Activated naive CD8-positive, alpha-beta T cell (primary cell): Measurements from ENCODE around the gene WSCD2.
"Not testable (repeated sequence)": the region's sequence is repeated elsewhere in the genome, so short reads cannot be mapped to it uniquely, and the experiment has no call there.

Experiments
- H3K27ac Mint-ChIP-seq: one replicate; pipeline ENCODE4 v1.8.0; 2021; ENCODE audit warnings: mixed read lengths
- H3K27me3 Mint-ChIP-seq: one replicate; pipeline ENCODE4 v1.8.0; 2021; ENCODE audit warnings: mixed read lengths
- H3K36me3 Mint-ChIP-seq: one replicate; pipeline ENCODE4 v1.8.0; 2021; ENCODE audit warnings: mixed read lengths
- H3K4me1 Mint-ChIP-seq: one replicate; pipeline ENCODE4 v1.8.0; 2021; ENCODE audit warnings: low read depth, mixed read lengths
- H3K4me3 Mint-ChIP-seq: one replicate; pipeline ENCODE4 v1.8.0; 2021; ENCODE audit warnings: mild to moderate bottlenecking, mixed read lengths
- H3K9me3 Mint-ChIP-seq: one replicate; pipeline ENCODE4 v1.8.0; 2021; ENCODE audit warnings: low read depth, mixed read lengths

WSCD2 gene

GRCh38 chr12:108199106-108199505 is 70.0 kb downstream of the WSCD2 start:
- Mint-ChIP-seq H3K36me3 (no peaks in the 10 kb centered on the region), H3K4me1 (no peaks in the 10 kb centered on the region), H3K27me3 (peaks cover 12% of the 10 kb centered on the region), H3K27ac (no peak overlapping the region), H3K4me3 (no peak overlapping the region), H3K9me3 (no peaks in the 10 kb centered on the region)

DNA sequence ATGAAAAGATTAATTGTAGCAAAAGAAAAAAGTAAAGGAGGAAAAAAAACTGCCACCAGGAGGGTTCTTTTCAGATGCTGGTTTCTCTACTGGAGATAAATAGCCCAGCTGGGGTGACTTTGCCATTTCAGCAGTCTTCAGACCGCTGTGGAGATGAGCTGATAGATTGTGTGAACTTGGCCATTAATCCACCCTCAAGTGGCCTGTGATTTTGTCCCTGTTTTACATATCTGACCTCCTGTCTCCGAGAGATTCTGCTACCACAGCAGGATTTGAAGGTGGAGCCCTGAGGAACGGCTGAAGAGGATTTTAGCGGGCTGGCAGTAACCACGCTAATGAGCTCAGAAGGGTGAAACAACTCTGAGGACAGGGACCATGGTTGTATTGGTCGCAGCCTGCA is 72.7 kb downstream of the WSCD2 start:
- H3K4me1 Mint-ChIP-seq = no peaks in the 10 kb centered on the region
- H3K9me3 Mint-ChIP-seq = no peaks in the 10 kb centered on the region
- no peak overlapping the region for H3K27ac Mint-ChIP-seq
- peaks cover 16% of the 10 kb centered on the region for H3K27me3 Mint-ChIP-seq
- H3K36me3 Mint-ChIP-seq = no peaks in the 10 kb centered on the region
- H3K4me3 Mint-ChIP-seq = no peak overlapping the region

GRCh38 chr12:108204117-108204987 is 75.3 kb downstream of the WSCD2 start:
- H3K27me3 Mint-ChIP-seq = peaks cover 12% of the 10 kb centered on the region
- H3K36me3 Mint-ChIP-seq = no peaks in the 10 kb centered on the region
- H3K9me3 Mint-ChIP-seq = no peaks in the 10 kb centered on the region
- H3K4me3 Mint-ChIP-seq = no peak overlapping the region
- no peak overlapping the region for H3K27ac Mint-ChIP-seq
- no peaks in the 10 kb centered on the region for H3K4me1 Mint-ChIP-seq

- Mint-ChIP-seq H3K27ac (no peak overlapping the region), H3K4me1 (no peaks in the 10 kb centered on the region), H3K36me3 (no peaks in the 10 kb centered on the region), H3K9me3 (no peaks in the 10 kb centered on the region), H3K4me3 (no peak overlapping the region), H3K27me3 (peaks cover 16% of the 10 kb centered on the region)
Observed at GRCh38 chr12:108205864-108206263, 76.8 kb downstream of the WSCD2 start.

DNA sequence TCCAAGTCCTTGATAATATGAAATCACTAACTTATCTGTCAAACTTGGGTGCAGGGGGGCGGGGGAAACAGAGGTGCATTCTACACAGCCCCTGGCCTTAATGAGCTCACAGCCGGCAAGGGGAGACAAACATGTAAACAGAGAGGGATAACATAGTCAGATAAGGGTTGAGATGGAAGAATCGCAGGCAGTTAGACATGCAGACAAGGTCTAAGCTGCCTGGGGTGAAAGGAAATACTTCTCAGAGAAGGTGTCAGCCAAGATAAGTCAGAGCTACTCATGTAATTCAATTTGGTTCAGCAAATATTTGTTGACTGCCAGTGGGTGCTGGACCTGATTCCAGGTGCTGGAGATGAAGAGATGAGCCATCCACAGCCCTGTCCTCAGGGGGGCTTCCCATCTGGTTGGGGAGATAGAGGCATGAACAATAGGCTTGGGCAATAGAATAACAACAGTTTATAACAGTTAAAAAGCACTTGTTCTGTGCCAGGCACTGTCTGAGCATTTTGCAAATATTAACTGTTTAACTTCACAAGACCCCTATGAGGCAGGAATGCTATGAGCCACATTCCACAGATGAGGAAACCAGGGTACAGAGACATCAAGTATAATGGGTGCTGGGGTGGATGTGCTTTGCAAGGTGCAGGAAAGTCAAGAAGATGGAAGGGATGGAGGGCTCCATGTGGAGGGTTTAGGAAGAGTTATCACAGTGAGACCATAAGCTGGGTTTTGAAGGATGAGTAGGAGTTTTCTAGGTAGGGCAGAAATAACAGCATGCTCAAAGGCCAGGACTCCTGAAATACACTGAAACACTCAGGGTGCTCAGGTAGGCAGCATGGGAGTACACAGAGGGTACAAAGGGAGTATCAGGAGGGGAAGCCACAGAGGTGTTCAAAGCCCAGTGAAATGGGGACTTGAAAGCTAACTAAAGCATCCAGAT is 79.0 kb downstream of the WSCD2 start:
- H3K9me3 Mint-ChIP-seq = no peaks in the 10 kb centered on the region
- no peak overlapping the region for H3K27ac Mint-ChIP-seq
- H3K36me3 Mint-ChIP-seq = no peaks in the 10 kb centered on the region
- peaks cover 16% of the 10 kb centered on the region for H3K27me3 Mint-ChIP-seq
- H3K4me3 Mint-ChIP-seq = no peak overlapping the region
- H3K4me1 Mint-ChIP-seq = no peaks in the 10 kb centered on the region

DNA sequence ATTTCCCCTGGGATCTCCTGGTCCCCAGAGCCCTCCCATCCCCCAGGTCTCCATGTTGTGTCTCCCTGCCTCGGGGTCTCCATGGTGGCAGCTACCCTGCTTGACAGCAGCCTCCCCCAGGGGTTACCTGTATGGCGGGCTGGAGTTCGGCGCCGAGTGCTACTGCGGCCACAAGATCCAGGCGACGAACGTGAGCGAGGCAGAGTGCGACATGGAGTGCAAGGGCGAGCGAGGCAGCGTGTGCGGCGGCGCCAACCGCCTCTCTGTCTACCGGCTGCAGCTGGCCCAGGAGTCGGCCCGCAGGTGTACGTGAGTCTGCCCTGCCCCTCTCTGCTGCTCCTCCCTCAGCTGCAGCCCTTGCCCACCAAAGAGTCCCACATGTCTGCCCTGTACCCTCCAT is 80.9 kb downstream of the WSCD2 start:
- Mint-ChIP-seq H3K9me3 (no peaks in the 10 kb centered on the region), H3K4me3 (no peak overlapping the region), H3K36me3 (no peaks in the 10 kb centered on the region), H3K27ac (no peak overlapping the region), H3K4me1 (no peaks in the 10 kb centered on the region), H3K27me3 (peaks cover 13% of the 10 kb centered on the region)

- Mint-ChIP-seq H3K4me3 (no peak overlapping the region), H3K4me1 (no peaks in the 10 kb centered on the region), H3K9me3 (no peaks in the 10 kb centered on the region), H3K36me3 (no peaks in the 10 kb centered on the region), H3K27ac (no peak overlapping the region), H3K27me3 (peaks cover 13% of the 10 kb centered on the region)
Observed at GRCh38 chr12:108211157-108211556, 82.1 kb downstream of the WSCD2 start.

GRCh38 chr12:108213871-108214445 is 84.9 kb downstream of the WSCD2 start:
- no peaks in the 10 kb centered on the region for H3K36me3 Mint-ChIP-seq
- no peak overlapping the region for H3K4me3 Mint-ChIP-seq
- H3K9me3 Mint-ChIP-seq = no peaks in the 10 kb centered on the region
- peaks cover 8% of the 10 kb centered on the region for H3K27me3 Mint-ChIP-seq
- no peak overlapping the region for H3K27ac Mint-ChIP-seq
- H3K4me1 Mint-ChIP-seq = no peaks in the 10 kb centered on the region

DNA sequence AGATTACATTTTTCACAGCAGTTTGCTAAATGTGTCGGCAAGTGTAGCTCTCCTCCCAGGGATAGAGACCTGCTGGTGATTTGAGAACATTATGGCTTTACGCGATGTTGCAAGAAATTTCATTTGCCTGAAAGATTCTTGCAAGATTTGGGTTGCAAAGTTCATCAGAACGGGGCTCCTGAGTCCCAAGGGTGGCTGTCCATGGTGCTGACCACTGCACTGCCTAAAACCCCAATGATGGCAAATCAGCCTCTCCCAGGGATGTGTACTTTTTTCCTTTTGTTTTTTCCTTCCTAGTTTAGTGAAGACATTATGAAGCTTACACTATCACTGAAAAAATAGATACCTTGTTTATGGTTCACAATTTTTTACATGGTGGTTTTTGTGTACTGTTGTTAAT is 85.4 kb downstream of the WSCD2 start:
- Mint-ChIP-seq H3K27ac (no peak overlapping the region), H3K27me3 (peaks cover 9% of the 10 kb centered on the region), H3K4me3 (no peak overlapping the region), H3K36me3 (no peaks in the 10 kb centered on the region), H3K4me1 (no peaks in the 10 kb centered on the region), H3K9me3 (no peaks in the 10 kb centered on the region)

- no peaks in the 10 kb centered on the region for H3K9me3 Mint-ChIP-seq
- no peaks in the 10 kb centered on the region for H3K4me1 Mint-ChIP-seq
- no peak overlapping the region for H3K27ac Mint-ChIP-seq
- H3K4me3 Mint-ChIP-seq = no peak overlapping the region
- no peaks in the 10 kb centered on the region for H3K36me3 Mint-ChIP-seq
- H3K27me3 Mint-ChIP-seq = peaks cover 7% of the 10 kb centered on the region
Observed at GRCh38 chr12:108215458-108215857, 86.4 kb downstream of the WSCD2 start.

GRCh38 chr12:108218921-108219320 is 89.8 kb downstream of the WSCD2 start:
- Mint-ChIP-seq H3K36me3 (no peaks in the 10 kb centered on the region), H3K27me3 (peaks cover 6% of the 10 kb centered on the region), H3K27ac (no peak overlapping the region), H3K4me1 (no peaks in the 10 kb centered on the region), H3K4me3 (no peak overlapping the region), H3K9me3 (no peaks in the 10 kb centered on the region)

GRCh38 chr12:108225101-108225500 is 96.0 kb downstream of the WSCD2 start:
- not testable (repeated sequence) for H3K4me1 Mint-ChIP-seq, H3K27ac Mint-ChIP-seq, H3K27me3 Mint-ChIP-seq

DNA sequence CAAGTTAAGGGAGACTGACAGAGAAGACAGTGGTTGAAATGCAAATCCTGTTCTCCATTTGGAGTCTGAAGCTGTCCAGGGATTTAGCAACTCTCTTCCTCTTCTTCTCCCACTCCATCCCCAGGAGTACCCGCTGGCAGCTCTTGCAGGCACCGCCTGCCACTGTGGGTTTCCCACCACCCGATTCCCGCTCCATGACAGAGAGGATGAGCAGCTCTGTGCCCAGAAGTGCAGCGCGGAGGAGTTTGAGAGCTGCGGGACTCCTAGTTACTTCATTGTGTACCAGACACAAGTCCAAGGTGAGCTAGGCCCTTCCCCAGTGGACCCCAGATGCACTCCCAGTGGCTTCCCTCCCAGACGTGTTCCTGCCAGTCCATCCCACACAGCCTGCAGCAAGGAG is 97.8 kb downstream of the WSCD2 start:
- Mint-ChIP-seq H3K4me3 (no peak overlapping the region), H3K27me3 (peaks cover 12% of the 10 kb centered on the region), H3K36me3 (no peaks in the 10 kb centered on the region), H3K4me1 (no peaks in the 10 kb centered on the region), H3K9me3 (peaks cover 3% of the 10 kb centered on the region), H3K27ac (no peak overlapping the region)

More at GRCh38 chr12:108225101-108225500, 96.0 kb downstream of the WSCD2 start:
- H3K9me3 Mint-ChIP-seq, H3K4me3 Mint-ChIP-seq, H3K36me3 Mint-ChIP-seq: not testable (repeated sequence)

GRCh38 chr12:108228746-108229145 is 99.7 kb downstream of the WSCD2 start:
- Mint-ChIP-seq H3K36me3 (no peaks in the 10 kb centered on the region), H3K27ac (no peak overlapping the region), H3K4me1 (no peaks in the 10 kb centered on the region), H3K4me3 (no peak overlapping the region), H3K27me3 (peaks cover 14% of the 10 kb centered on the region), H3K9me3 (peaks cover 3% of the 10 kb centered on the region)
